K562 (cell line): ENCODE data around the gene TNFRSF11A. TPM values are rescaled to one million over a fixed set of nuclear protein-coding genes. Genes with fewer than 3 reads are reported as not detected.

Experiments used
- ATAC-seq: fragments of 200-7000 bp; cut with Tn5 transposase; 3 replicates; pipeline ENCODE4 v1.9.1; 2020; ENCODE audit warnings: moderate library complexity
- BruUV-seq: library from RNA; stranded (reverse); fragments of 400-500 nt; replicated peaks from 2 replicates; lab custom pipeline; 2021; lab: Mats Ljungman, UMichigan
- CTCF ChIA-PET: fragments of 300-600 bp; formaldehyde crosslinking; extraction: SDS; loops from one replicate; lab custom pipeline; 2021; ENCODE audit warnings: low intra/inter-chr PET ratio; lab: Yijun Ruan, JAX
- POLR2A ChIA-PET: fragments of 300-600, 350-650 bp; sonication (Branson Sonifier 250); formaldehyde crosslinking; extraction: SDS; loops from one replicate; lab custom pipeline; 2021; ENCODE audit warnings: antibody characterized with exemption, inconsistent platforms; lab: Yijun Ruan, JAX
- DNase-seq, 4 experiments: peaks; one replicate each; pipeline versions ENCODE4 v3.0.0 to v3.0.0-alpha.2; 2011 to 2018; ENCODE audit warnings: low spot score in 3 of 4, mixed read lengths in 3 of 4; ENCODE audit errors: extremely low read depth in 1 of 4
- FAIRE-seq: peaks from 2 replicates; lab custom pipeline; 2011; peaks lifted over from hg19 to GRCh38; lab: Jason Lieb, UNC
- H2AFZ ChIP-seq: 2 replicates; pipeline ENCODE4 v1.6.0; 2011; ENCODE audit warnings: low read depth, low read length, control low read depth, inconsistent platforms
- H3K27ac ChIP-seq: fragments of 200-600 bp; 3 replicates; pipeline ENCODE4 v1.8.0; 2011; ENCODE audit warnings: low read depth, mild to moderate bottlenecking, control low read depth, inconsistent platforms, low read length, moderate library complexity, mixed read lengths; ENCODE audit errors: extremely low read depth
- H3K27me3 ChIP-seq, 2 experiments: fragments of 300-600 bp in 1 of 2; 2 replicates in 1 of 2; 3 replicates in 1 of 2; pipeline versions ENCODE4 v1.6.0 to v1.8.0; 2011; ENCODE audit warnings: inconsistent platforms in 2 of 2, low read length in 2 of 2, mild to moderate bottlenecking in 1 of 2, mixed read lengths in 1 of 2, moderate library complexity in 1 of 2; ENCODE audit not compliant: control insufficient read depth in 2 of 2, insufficient read depth in 2 of 2
- H3K36me3 ChIP-seq: fragments of 300-600 bp; 3 replicates; pipeline ENCODE4 v1.8.0; 2011; ENCODE audit warnings: mild to moderate bottlenecking, low read length, inconsistent platforms; ENCODE audit not compliant: control insufficient read depth, insufficient read depth
- H3K4me1 ChIP-seq, 2 experiments: fragments of 200-600 bp in 1 of 2; replicated peaks in 1 of 2; 2 replicates in 1 of 2; 3 replicates in 1 of 2; pipeline versions ENCODE4 v1.5.1 to v1.8.0; 2011; ENCODE audit warnings: inconsistent platforms in 2 of 2, low read length in 2 of 2, mild to moderate bottlenecking in 1 of 2, mixed read lengths in 1 of 2, moderate library complexity in 1 of 2; ENCODE audit not compliant: control insufficient read depth in 2 of 2, insufficient read depth in 2 of 2
- H3K4me2 ChIP-seq: 2 replicates; pipeline ENCODE4 v1.6.1; 2011; ENCODE audit warnings: low read length, control low read depth, inconsistent platforms, mixed read lengths; ENCODE audit not compliant: insufficient read depth
- H3K4me3 ChIP-seq: fragments of 200-600 bp; sonication (generic), shearing (Covaris generic); 2 replicates; pipeline ENCODE4 v1.5.1; 2016; ENCODE audit warnings: control low read depth, inconsistent platforms
- H3K79me2 ChIP-seq: fragments of 200-600 bp; 3 replicates; pipeline ENCODE4 v1.8.0; 2011; ENCODE audit warnings: low read length, inconsistent platforms; ENCODE audit not compliant: control insufficient read depth, insufficient read depth
- H3K9ac ChIP-seq, 2 experiments: 2 replicates each; pipeline versions ENCODE4 v1.6.0 to v1.6.1; 2011; ENCODE audit warnings: low read depth in 2 of 2, low read length in 2 of 2, control low read depth in 1 of 2, inconsistent platforms in 1 of 2, mild to moderate bottlenecking in 1 of 2, mixed read lengths in 1 of 2; ENCODE audit not compliant: insufficient read depth in 1 of 2
- H3K9me1 ChIP-seq: one replicate; pipeline ENCODE4 v1.6.0; 2011; ENCODE audit warnings: inconsistent platforms, mild to moderate bottlenecking, low read length, moderate library complexity; ENCODE audit not compliant: control insufficient read depth, insufficient read depth
- H3K9me3 ChIP-seq: replicated peaks from 2 replicates; pipeline ENCODE4 v1.5.1; 2011; ENCODE audit warnings: low read depth, low read length, inconsistent platforms; ENCODE audit not compliant: control insufficient read depth, insufficient read depth
- H4K20me1 ChIP-seq: replicated peaks from 2 replicates; pipeline ENCODE4 v1.6.1; 2011; ENCODE audit warnings: low read length, inconsistent platforms, mixed read lengths; ENCODE audit not compliant: control insufficient read depth, insufficient read depth
- C11orf30 ChIP-seq: fragments of 450-650 bp; IDR thresholded peaks from 2 replicates; pipeline ENCODE4 v1.6.1; 2016; ENCODE audit warnings: low read depth, mild to moderate bottlenecking
- CEBPG ChIP-seq, 3 experiments: fragments of 200-800 bp in 1 of 3; sonication (Bioruptor generic) in 1 of 3; sonication (generic) in 1 of 3; formaldehyde crosslinking in 1 of 3; IDR thresholded peaks in 2 of 3; conservative IDR thresholded peaks in 1 of 3; 2 replicates each; pipeline versions ENCODE4 v1.6.1 to v1.8.0; 2016 to 2022; ENCODE audit warnings: missing compliant biosample characterization in 2 of 3, missing genetic modification characterization in 2 of 3, mild to moderate bottlenecking in 1 of 3, missing genetic modification reagents in 1 of 3
- CTBP1 ChIP-seq: fragments of 450-650 bp; IDR thresholded peaks from 2 replicates; pipeline ENCODE4 v1.6.1; 2016; ENCODE audit warnings: borderline replicate concordance
- DPF2 ChIP-seq: fragments of 450-650 bp; IDR thresholded peaks from 2 replicates; pipeline ENCODE4 v1.6.1; 2016
- FOXK2 ChIP-seq, 2 experiments: fragments of 450-650 bp; IDR thresholded peaks in 1 of 2; conservative IDR thresholded peaks in 1 of 2; 2 replicates each; pipeline ENCODE4 v1.6.1; 2016; ENCODE audit warnings: low read depth in 2 of 2, mild to moderate bottlenecking in 1 of 2
- KLF13 ChIP-seq: fragments of 450-650 bp; IDR thresholded peaks from 2 replicates; pipeline ENCODE4 v1.6.1; 2016; ENCODE audit warnings: missing genetic modification characterization, low read depth, mild to moderate bottlenecking, missing compliant biosample characterization, moderate library complexity, borderline replicate concordance
- MAFG ChIP-seq: fragments of 450-650 bp; conservative IDR thresholded peaks from 2 replicates; pipeline ENCODE4 v1.6.1; 2016; ENCODE audit warnings: missing genetic modification characterization, missing compliant biosample characterization
- MAFK ChIP-seq: IDR thresholded peaks from 2 replicates; pipeline ENCODE4 v1.6.1; 2011; ENCODE audit warnings: low read length, improper control_type of control experiment
- RAD21 ChIP-seq, 2 experiments: fragments of 250-450 bp in 1 of 2; fragments of 450-650 bp in 1 of 2; sonication (Bioruptor Pico) in 1 of 2; formaldehyde crosslinking in 1 of 2; IDR thresholded peaks in 1 of 2; conservative IDR thresholded peaks in 1 of 2; 2 replicates each; pipeline versions ENCODE4 v1.4.0 to v1.8.0; 2020 to 2022; ENCODE audit warnings: mild to moderate bottlenecking in 2 of 2, moderate library complexity in 1 of 2
- RCOR1 ChIP-seq, 2 experiments: IDR thresholded peaks; 2 replicates each; pipeline ENCODE4 v1.6.1; 2012; ENCODE audit warnings: low read depth in 2 of 2, low read length in 2 of 2, borderline replicate concordance in 1 of 2, improper control_type of control experiment in 1 of 2
- WGBS: fragments of 100-300 bp; shearing (Covaris generic); methylation state at CpG from one replicate; pipeline ENCODE4 v1.1.6; 2016; ENCODE audit warnings: low coverage, mixed read lengths; ENCODE audit not compliant: insufficient coverage; ENCODE audit errors: missing lambda C conversion rate; 5-methylcytosine and 5-hydroxymethylcytosine counted together
- in situ Hi-C: fragments of 300-500 bp; cut with MboI; formaldehyde crosslinking; loops from 4 replicates; pipeline ENCODE4 v1.15.0; 2018; ENCODE audit warnings: inconsistent platforms, mixed read lengths
- intact Hi-C: fragments of 100-400 bp; cut with micrococcal nuclease; formaldehyde crosslinking; loops from 2 replicates; pipeline ENCODE4 v1.14.2; 2022
- polyA plus RNA-seq, 8 experiments: library from polyadenylated mRNA; depleted of rRNA in 4 of 8; stranded (reverse) in 5 of 8; unstranded in 3 of 8; fragments of >200 nt; fragmentation: Nextera tagmentation in 2 of 8; fragmentation: Illumina TruSeq in 1 of 8; extraction: Ambion mirVana in 2 of 8; extraction: Trizol in 1 of 8; gene quantifications; 2 replicates each; pipeline versions ENCODE4 v1.2.1 to v1.2.3, GENCODE V29; 2011 to 2014; ENCODE audit warnings: inconsistent platforms in 1 of 8, missing spikeins in 1 of 8
- total RNA-seq, 7 experiments: library from RNA; depleted of rRNA in 6 of 7; stranded (reverse); fragments of >200 nt in 6 of 7; fragmentation: Illumina TruSeq in 2 of 7; extraction: Trizol in 2 of 7; gene quantifications; 2 replicates each; pipeline versions ENCODE4 v1.2.1 to v1.2.3, GENCODE V29; 2011 to 2021; ENCODE audit warnings: low replicate concordance in 1 of 7
- TF ChIP-seq, protein P1 (sequence below), 2 experiments: fragments of 450-650 bp in 1 of 2; sonication (generic) in 1 of 2; formaldehyde crosslinking in 1 of 2; IDR thresholded peaks in 1 of 2; conservative IDR thresholded peaks in 1 of 2; 2 replicates each; pipeline versions ENCODE4 v1.6.1 to v1.8.1; 2016 to 2023; ENCODE audit warnings: mild to moderate bottlenecking in 2 of 2, moderate library complexity in 2 of 2, inconsistent platforms in 1 of 2, missing genetic modification reagents in 1 of 2

The TNFRSF11A gene
- total and polyA plus RNA-seq, 9 of the 15 experiments (the other 6 are each of a cell fraction or from before 2014, with no cell fraction given) = 0.03 to 0.06 (median 0.04) TPM; not detected in 6

DNA sequence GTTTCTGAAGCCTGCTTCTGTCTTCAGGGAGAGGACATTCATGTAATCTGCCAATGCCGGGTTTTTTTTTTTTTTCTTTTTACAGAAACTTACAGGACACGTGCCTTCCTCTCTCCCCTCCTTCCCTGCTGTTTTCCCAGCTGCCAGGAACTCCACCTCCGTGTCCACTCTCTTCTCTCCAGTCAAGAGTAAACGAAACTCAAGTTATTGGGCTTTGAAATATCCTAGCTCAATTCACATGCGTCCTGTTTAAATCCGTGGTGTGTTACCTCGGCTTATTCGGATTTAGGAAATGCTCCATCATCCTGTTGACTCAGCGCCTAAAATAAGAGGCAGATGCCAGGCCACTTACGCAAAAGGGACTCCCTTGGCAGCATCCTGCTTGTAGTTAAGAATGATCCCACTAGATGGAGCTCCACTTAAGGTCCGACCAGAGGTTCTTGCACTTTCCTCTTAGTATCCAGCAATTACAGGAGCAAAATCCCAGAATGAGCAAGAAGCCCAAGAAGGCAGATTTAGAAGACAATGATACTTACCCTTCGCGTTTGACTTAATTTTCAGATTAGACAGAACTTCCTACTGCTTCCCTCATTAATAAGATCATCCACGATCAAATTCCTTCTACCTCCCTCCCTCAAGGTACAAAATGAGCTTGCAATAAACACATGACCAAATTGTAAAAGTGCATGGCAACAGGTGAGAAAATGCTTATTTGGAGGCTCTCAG is 100.5 kb downstream of the TNFRSF11A start:
- H3K36me3 ChIP-seq = no peaks in the 10 kb centered on the region
- no peaks in the 10 kb centered on the region for H3K9me3 ChIP-seq
- H3K27ac ChIP-seq = no peak overlapping the region
- peak; percentile 93 for FAIRE-seq
- no peak overlapping the region for H3K4me2 ChIP-seq
- WGBS = 13% methylated on average over 13 of the region's 14 CpGs
- in situ Hi-C loops = loop anchor here (5.0 kb wide), 1 partner anchor 157 kb away; no protein-coding TSS in a partner anchor
- peaks cover 2 to 10% of the 10 kb centered on the region in 2 experiments; a peak in 2 of 5 replicates for H3K4me1 ChIP-seq
- ATAC-seq = peak; percentile 83
- DNase-seq = peak; percentile 41 to 82 (median 50)
- POLR2A ChIA-PET = interaction anchor here (0.7 to 1.1 kb wide), 4 partner anchors 9 to 244 kb away, joined by 3 to 5 read pairs (median 3); no protein-coding TSS in a partner anchor
- H3K27me3 ChIP-seq = no peaks in the 10 kb centered on the region
- no peaks in the 10 kb centered on the region for H4K20me1 ChIP-seq
- no peaks in the 10 kb centered on the region for H3K9me1 ChIP-seq
- peak overlapping the region; percentile 85 for H2AFZ ChIP-seq
- intact Hi-C loops = loop anchor here (1.0 to 5.0 kb wide), 2 partner anchors 159 to 567 kb away; no protein-coding TSS in a partner anchor
- no peak overlapping the region for H3K9ac ChIP-seq
- H3K79me2 ChIP-seq = no peaks in the 10 kb centered on the region
- no peak overlapping the region for H3K4me3 ChIP-seq
- no TSS peak for BruUV-seq
- CTCF ChIA-PET = interaction anchor here (0.7 to 1.5 kb wide), 3 partner anchors 141 to 160 kb away, joined by 3 to 14 read pairs (median 4); no protein-coding TSS in a partner anchor
- TF ChIP-seq RCOR1 (IDR thresholded peaks at IDR 0.05; ENCODE audit: borderline replicate concordance in 1 of 2, low read depth in 2 of 2, low read length in 2 of 2) = peak in 1 of 2 experiments; percentile 25; a peak in 1 of 4 replicates
- peak; percentile 54; the same call in 1 of the 2 replicates for TF ChIP-seq MAFG (tag)
- TF ChIP-seq RAD21 (CRISPR knock-in tag; conservative IDR thresholded peaks at IDR 0.05 in 1 of 2, IDR thresholded peaks at IDR 0.05 in 1 of 2) = peak; percentile 62 to 81
- TF ChIP-seq CEBPG (CRISPR knock-in tag; IDR thresholded peaks at IDR 0.05) = 0 out of 2 replicates have a peak, but pooled peaks have one; percentile 23
- peak in 1 of 2 experiments; percentile 49; a peak in 3 of 4 replicates for TF ChIP-seq CEBPG (tag; conservative IDR thresholded peaks at IDR 0.05 in 1 of 2, IDR thresholded peaks at IDR 0.05 in 1 of 2)
- TF ChIP-seq FOXK2 (conservative IDR thresholded peaks at IDR 0.05 in 1 of 2, IDR thresholded peaks at IDR 0.05 in 1 of 2; ENCODE audit: low read depth in 2 of 2) = 0 out of 4 replicates have a peak, but pooled peaks of 1 of the 2 experiments have one; percentile 15
- TF ChIP-seq CTBP1 = peak; percentile 54; the same call in 1 of the 2 replicates
- TF ChIP-seq KLF13 (tag) = no peak
- TF ChIP-seq C11orf30 = peak; percentile 53; the same call in 1 of the 2 replicates
- TF ChIP-seq, protein P1, sequence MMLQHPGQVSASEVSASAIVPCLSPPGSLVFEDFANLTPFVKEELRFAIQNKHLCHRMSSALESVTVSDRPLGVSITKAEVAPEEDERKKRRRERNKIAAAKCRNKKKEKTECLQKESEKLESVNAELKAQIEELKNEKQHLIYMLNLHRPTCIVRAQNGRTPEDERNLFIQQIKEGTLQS (IDR thresholded peaks at IDR 0.05) = peak; percentile 78
- TF ChIP-seq, protein P1 (CRISPR knock-in tag; conservative IDR thresholded peaks at IDR 0.05) = no peak
- TF ChIP-seq DPF2 = peak; percentile 28; the same call in 1 of the 2 replicates
- peak; percentile 43 for TF ChIP-seq MAFK
